IMR-90 (cell line): ENCODE measurements around the gene SLC16A8. TPM values are rescaled to one million over a fixed set of nuclear protein-coding genes. Genes with fewer than 3 reads are reported as not detected.
A peak's percentile ranks its signal among the peaks of the same experiment; 100 is the strongest.

ENCODE experiments used
- ATAC-seq: fragments of 200-7000 bp; cut with Tn5 transposase; 2 replicates; pipeline ENCODE4 v1.9.1; 2020; ENCODE audit warnings: low read depth, mild to moderate bottlenecking, moderate library complexity
- BruUV-seq: library from RNA; stranded (reverse); fragments of 400-500 nt; replicated peaks from 2 replicates; lab custom pipeline; 2021; lab: Mats Ljungman, UMichigan
- CTCF ChIA-PET: fragments of 300-600 bp; formaldehyde crosslinking; extraction: SDS; loops from one replicate; lab custom pipeline; 2021; ENCODE audit warnings: antibody characterized with exemption; lab: Yijun Ruan, JAX
- POLR2A ChIA-PET: fragments of 300-600 bp; sonication (Branson Sonifier 250); formaldehyde crosslinking; loops from one replicate; lab custom pipeline; 2022; ENCODE audit warnings: antibody characterized with exemption; ENCODE audit not compliant: unreplicated experiment; lab: Charles Lee
- DNase-seq: peaks from one replicate; pipeline ENCODE4 v3.0.0; 2013
- H2AFZ ChIP-seq: replicated peaks from 2 replicates; pipeline ENCODE3; 2013; ENCODE audit warnings: low read length, mild to moderate bottlenecking; ENCODE audit not compliant: poor library complexity
- H2AK5ac ChIP-seq: 2 replicates; pipeline ENCODE4 v1.6.1; 2013; ENCODE audit warnings: low read depth, low read length, inconsistent platforms
- H2AK9ac ChIP-seq: replicated peaks from 2 replicates; pipeline ENCODE3; 2013; ENCODE audit warnings: mild to moderate bottlenecking, low read depth, low read length, moderate library complexity; ENCODE audit not compliant: poor library complexity
- H2BK120ac ChIP-seq: 2 replicates; pipeline ENCODE4 v1.6.1; 2013; ENCODE audit warnings: low read depth, low read length, inconsistent platforms
- H2BK15ac ChIP-seq: 3 replicates; pipeline ENCODE4 v1.6.1; 2013; ENCODE audit warnings: low read depth, low read length, inconsistent platforms
- H2BK20ac ChIP-seq: 2 replicates; pipeline ENCODE4 v1.6.1; 2013; ENCODE audit warnings: low read depth, mild to moderate bottlenecking, inconsistent platforms, low read length, moderate library complexity
- H2BK5ac ChIP-seq: 2 replicates; pipeline ENCODE4 v1.6.1; 2013; ENCODE audit warnings: mild to moderate bottlenecking, low read depth, low read length, inconsistent platforms; ENCODE audit not compliant: poor library complexity, severe bottlenecking
- H3K14ac ChIP-seq: replicated peaks from 2 replicates; pipeline ENCODE4 v1.6.1; 2013; ENCODE audit warnings: low read depth, low read length, inconsistent platforms
- H3K18ac ChIP-seq: 2 replicates; pipeline ENCODE4 v1.6.1; 2013; ENCODE audit warnings: low read depth, low read length, control low read depth
- H3K23ac ChIP-seq: 2 replicates; pipeline ENCODE4 v1.6.1; 2013; ENCODE audit warnings: low read depth, low read length, inconsistent platforms
- H3K27ac ChIP-seq: 2 replicates; pipeline ENCODE4 v1.5.1; 2013; ENCODE audit warnings: mild to moderate bottlenecking, control low read depth, low read length; ENCODE audit not compliant: insufficient read depth
- H3K27me3 ChIP-seq: 2 replicates; pipeline ENCODE4 v1.6.1; 2013; ENCODE audit warnings: low read length; ENCODE audit not compliant: control insufficient read depth, insufficient read depth
- H3K36me3 ChIP-seq: 2 replicates; pipeline ENCODE4 v1.6.1; 2013; ENCODE audit warnings: low read length, mixed read lengths; ENCODE audit not compliant: control insufficient read depth, insufficient read depth
- H3K4ac ChIP-seq: 2 replicates; pipeline ENCODE4 v1.6.1; 2013; ENCODE audit warnings: low read depth, low read length, inconsistent platforms
- H3K4me1 ChIP-seq: 2 replicates; pipeline ENCODE4 v1.6.1; 2013; ENCODE audit warnings: low read length, mixed read lengths; ENCODE audit not compliant: control insufficient read depth, insufficient read depth
- H3K4me2 ChIP-seq: 2 replicates; pipeline ENCODE4 v1.6.1; 2013; ENCODE audit warnings: low read depth, mild to moderate bottlenecking, control low read depth, low read length, moderate library complexity
- H3K4me3 ChIP-seq: 2 replicates; pipeline ENCODE4 v1.5.1; 2013; ENCODE audit warnings: low read depth, mild to moderate bottlenecking, control low read depth, low read length, moderate library complexity; ENCODE audit not compliant: insufficient read depth
- H3K56ac ChIP-seq: 2 replicates; pipeline ENCODE4 v1.6.1; 2013; ENCODE audit warnings: low read length, inconsistent platforms; ENCODE audit not compliant: insufficient read depth; ENCODE audit errors: extremely low read depth
- H3K79me1 ChIP-seq, 2 experiments: 2 replicates each; pipeline ENCODE4 v1.6.1; 2013; ENCODE audit warnings: low read length in 2 of 2, inconsistent platforms in 1 of 2, low read depth in 1 of 2
- H3K9ac ChIP-seq: 2 replicates; pipeline ENCODE4 v1.6.1; 2013; ENCODE audit warnings: low read depth, low read length, control low read depth
- H3K9me1 ChIP-seq: 2 replicates; pipeline ENCODE4 v1.6.1; 2013; ENCODE audit warnings: low read length, inconsistent platforms; ENCODE audit not compliant: insufficient read depth
- H3K9me3 ChIP-seq: 2 replicates; pipeline ENCODE4 v1.6.1; 2013; ENCODE audit warnings: low read length; ENCODE audit not compliant: control insufficient read depth, insufficient read depth
- H4K20me1 ChIP-seq: 2 replicates; pipeline ENCODE4 v1.6.1; 2013; ENCODE audit warnings: low read length, inconsistent platforms; ENCODE audit not compliant: insufficient read depth
- H4K5ac ChIP-seq: 2 replicates; pipeline ENCODE4 v1.6.1; 2013; ENCODE audit warnings: mild to moderate bottlenecking, low read depth, low read length, control low read depth
- H4K8ac ChIP-seq, 2 experiments: 2 replicates each; pipeline ENCODE4 v1.6.1; 2013; ENCODE audit warnings: low read depth in 2 of 2, low read length in 2 of 2, control low read depth in 1 of 2, inconsistent platforms in 1 of 2
- H4K91ac ChIP-seq: 2 replicates; pipeline ENCODE4 v1.6.1; 2013; ENCODE audit warnings: low read depth, low read length, inconsistent platforms; ENCODE audit not compliant: insufficient read depth
- BHLHE40 ChIP-seq: fragments of 150-350 bp; IDR thresholded peaks from 2 replicates; pipeline ENCODE4 v1.6.1; 2016; ENCODE audit warnings: mild to moderate bottlenecking, low read depth, low read length
- CEBPB ChIP-seq: IDR thresholded peaks from 2 replicates; pipeline ENCODE4 v1.6.1; 2012; ENCODE audit warnings: low read depth, low read length, improper control_type of control experiment
- CHD1 ChIP-seq: IDR thresholded peaks from 2 replicates; pipeline ENCODE4 v1.6.1; 2012; ENCODE audit warnings: low read depth, low read length, improper control_type of control experiment
- CTCF ChIP-seq: conservative IDR thresholded peaks from 2 replicates; pipeline ENCODE4 v1.5.1; 2012; ENCODE audit warnings: mild to moderate bottlenecking, low read depth, low read length, improper control_type of control experiment
- ELK1 ChIP-seq: fragments of 150-350 bp; IDR thresholded peaks from 2 replicates; pipeline ENCODE4 v1.6.1; 2016; ENCODE audit warnings: low read depth, mild to moderate bottlenecking, low read length, moderate library complexity, borderline replicate concordance
- MAZ ChIP-seq: IDR thresholded peaks from 2 replicates; pipeline ENCODE4 v1.6.1; 2012; ENCODE audit warnings: low read depth, mild to moderate bottlenecking, low read length, improper control_type of control experiment, moderate library complexity, borderline replicate concordance
- MXI1 ChIP-seq: IDR thresholded peaks from 2 replicates; pipeline ENCODE4 v1.6.1; 2012; ENCODE audit warnings: low read depth, mild to moderate bottlenecking, low read length, moderate library complexity, borderline replicate concordance
- NFE2L2 ChIP-seq: fragments of 150-350 bp; IDR thresholded peaks from 2 replicates; pipeline ENCODE4 v1.6.1; 2016; ENCODE audit warnings: low read depth, mild to moderate bottlenecking, low read length
- POLR2A ChIP-seq: IDR thresholded peaks from 2 replicates; pipeline ENCODE4 v1.6.1; 2012; ENCODE audit warnings: mild to moderate bottlenecking, low read depth, low read length
- RAD21 ChIP-seq: IDR thresholded peaks from 2 replicates; pipeline ENCODE4 v1.6.1; 2012; ENCODE audit warnings: low read length, improper control_type of control experiment
- RCOR1 ChIP-seq: IDR thresholded peaks from 2 replicates; pipeline ENCODE4 v1.6.1; 2012; ENCODE audit warnings: mild to moderate bottlenecking, low read length, improper control_type of control experiment; ENCODE audit not compliant: insufficient replicate concordance
- RFX5 ChIP-seq: IDR thresholded peaks from 2 replicates; pipeline ENCODE4 v1.8.0; 2012; ENCODE audit warnings: low read depth, mild to moderate bottlenecking, low read length, moderate library complexity
- SMC3 ChIP-seq: fragments of 150-350 bp; IDR thresholded peaks from 2 replicates; pipeline ENCODE4 v1.6.1; 2016; ENCODE audit warnings: low read depth, mild to moderate bottlenecking, antibody characterized with exemption, low read length, moderate library complexity
- USF2 ChIP-seq: fragments of 150-350 bp; IDR thresholded peaks from 2 replicates; pipeline ENCODE4 v1.6.1; 2017; ENCODE audit warnings: mild to moderate bottlenecking, antibody characterized with exemption, low read length, low read depth
- WGBS, 2 experiments: methylation state at CpG; one replicate each; pipeline versions ENCODE4 v1.1.5 to v1.1.7; 2013; ENCODE audit warnings: missing lambda C conversion rate in 2 of 2; ENCODE audit not compliant: insufficient read length in 1 of 2; ENCODE audit errors: extremely low coverage in 2 of 2; 5-methylcytosine and 5-hydroxymethylcytosine counted together
- dilution Hi-C: fragments of 300-500 bp; cut with HindIII; formaldehyde crosslinking; loops from one replicate; pipeline ENCODE4 v1.14.3; 2018; ENCODE audit warnings: low sequenced_read_pairs; ENCODE audit not compliant: unreplicated experiment
- in situ Hi-C: fragments of 300-500 bp; cut with MboI; formaldehyde crosslinking; loops from 3 replicates; pipeline ENCODE4 v1.14.3; 2019; ENCODE audit warnings: low sequenced_read_pairs, inconsistent platforms, mixed read lengths
- intact Hi-C: fragments of 100-400 bp; cut with micrococcal nuclease; formaldehyde crosslinking; loops from 2 replicates; pipeline ENCODE4 v1.10.0; 2022
- polyA plus RNA-seq, 3 experiments: library from polyadenylated mRNA; depleted of rRNA; stranded (reverse); fragments of >200 nt; gene quantifications; 2 replicates each; pipeline ENCODE4 v1.2.3, GENCODE V29; 2012; ENCODE audit warnings: low replicate concordance in 1 of 3
- total RNA-seq: library from RNA; depleted of rRNA; stranded (reverse); fragments of >200 nt; gene quantifications from 2 replicates; pipeline ENCODE4 v1.2.3, GENCODE V29; 2012

SLC16A8 gene
- total and polyA plus RNA-seq, 2 of the 4 experiments (the other 2 are of a cell fraction): not detected

DNA sequence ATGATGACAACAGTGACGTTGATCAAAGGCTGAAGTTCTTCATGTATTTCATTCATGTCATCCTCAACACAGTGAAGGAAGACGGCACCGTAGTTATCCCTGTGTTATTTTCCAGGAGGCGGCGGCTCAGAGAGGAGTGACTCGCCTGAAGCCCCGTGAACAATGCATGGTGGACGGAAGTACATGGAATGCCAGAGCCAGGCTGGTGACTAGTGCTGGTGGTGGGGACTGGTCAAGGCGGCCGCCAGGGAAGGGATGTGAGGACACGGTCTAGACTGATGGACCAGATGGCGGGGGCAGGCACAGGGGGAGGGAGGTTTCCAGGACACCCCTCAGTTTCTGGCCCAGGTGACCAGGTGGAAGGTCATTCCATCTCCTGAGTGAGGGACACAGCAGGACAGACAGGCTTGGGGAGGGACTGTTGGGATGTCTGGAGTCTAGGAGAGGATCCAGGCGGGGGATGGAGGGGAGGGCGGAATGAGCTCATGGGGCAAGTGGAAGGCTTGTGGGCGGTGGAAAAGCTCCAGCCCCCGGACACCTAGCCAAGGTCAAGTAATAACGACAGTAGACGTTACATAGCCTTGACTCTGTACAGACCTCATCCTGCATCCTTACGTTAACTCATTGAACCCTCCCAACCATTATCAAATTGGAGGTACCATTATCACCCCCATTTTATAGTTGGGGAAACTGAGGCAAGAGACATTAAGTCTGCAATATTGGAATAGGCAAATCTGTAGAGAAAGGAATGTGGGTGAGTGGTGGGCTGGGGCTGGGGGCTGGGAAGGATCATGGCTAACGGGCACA, 42.8 kb downstream of the SLC16A8 start:
- in situ Hi-C loops (no loop called here), dilution Hi-C loops (no loop called here), intact Hi-C loops (no loop called here)
- no peak overlapping the region for H3K27ac ChIP-seq
- DNase-seq: peak; percentile 35
- no peaks in the 10 kb centered on the region for H3K4me1 ChIP-seq
- no peak overlapping the region for H2AK9ac ChIP-seq
- no peaks in the 10 kb centered on the region for H3K9me3 ChIP-seq
- no TSS peak for BruUV-seq
- H3K14ac ChIP-seq: no peak overlapping the region
- no peak overlapping the region for H2BK120ac ChIP-seq
- 73% methylated on average over 11 of the region's 20 CpGs; no CpG with 5 or more reads in 1 of the 2 experiments for WGBS, 2 experiments
- POLR2A ChIA-PET: interaction anchor here (0.7 kb wide), 1 partner anchor 16 kb away, joined by 10 read pairs; no protein-coding TSS in a partner anchor
- H3K56ac ChIP-seq: no peak overlapping the region
- H3K18ac ChIP-seq: no peak overlapping the region
- peak overlapping the region; percentile 43 for H2AFZ ChIP-seq
- peaks cover 2% of the 10 kb centered on the region; the same call in 1 of the 2 replicates for H3K27me3 ChIP-seq
- H3K36me3 ChIP-seq: no peaks in the 10 kb centered on the region
- H2AK5ac ChIP-seq: peak overlapping the region; percentile 28; the same call in 1 of the 2 replicates
- H4K5ac ChIP-seq: no peak overlapping the region
- H4K91ac ChIP-seq: no peak overlapping the region
- H3K79me1 ChIP-seq: no peaks in the 10 kb centered on the region
- no peak overlapping the region for H3K9ac ChIP-seq
- no peak for ATAC-seq
- no peak overlapping the region for H4K8ac ChIP-seq
- no peaks in the 10 kb centered on the region for H4K20me1 ChIP-seq
- H2BK20ac ChIP-seq: 0 out of 2 replicates have a peak overlapping the region, but pooled peaks have one; percentile 44
- no peak overlapping the region for H2BK15ac ChIP-seq
- H2BK5ac ChIP-seq: no peak overlapping the region
- H3K4ac ChIP-seq: no peak overlapping the region
- CTCF ChIA-PET: no interaction called here
- no peak overlapping the region for H3K23ac ChIP-seq
- no peak overlapping the region for H3K4me2 ChIP-seq
- 0 out of 2 replicates have a peak, but pooled peaks cover 11% of the 10 kb centered on the region for H3K9me1 ChIP-seq
- H3K4me3 ChIP-seq: no peak overlapping the region
- TF ChIP-seq SMC3: no peak
- no peak for TF ChIP-seq RFX5
- TF ChIP-seq NFE2L2: no peak
- TF ChIP-seq CHD1: no peak
- TF ChIP-seq CTCF: no peak
- no peak for TF ChIP-seq BHLHE40
- TF ChIP-seq RCOR1: no peak
- TF ChIP-seq POLR2A: no peak
- no peak for TF ChIP-seq USF2
- TF ChIP-seq MXI1: no peak
- TF ChIP-seq CEBPB: no peak
- TF ChIP-seq RAD21: no peak
- TF ChIP-seq MAZ: no peak
- TF ChIP-seq ELK1: no peak
